MM.1S (cell line): ENCODE results near the gene CNTFR.

Experiments
- DNase-seq: peaks from one replicate; pipeline ENCODE4 v3.0.0-alpha.2; 2015
- H2AFZ ChIP-seq: fragments of 300-600 bp; sonication (generic); 2 replicates; pipeline ENCODE4 v1.6.0; 2016; ENCODE audit warnings: antibody characterized with exemption, low read length
- H3F3A ChIP-seq: fragments of 300-600 bp; sonication (generic); 2 replicates; pipeline ENCODE4 v1.6.1; 2016; ENCODE audit warnings: mild to moderate bottlenecking, antibody characterized with exemption, low read length, moderate library complexity, mixed read lengths; ENCODE audit not compliant: insufficient read depth
- H3K27ac ChIP-seq: fragments of 300-600 bp; sonication (generic); 2 replicates; pipeline ENCODE4 v1.5.1; 2016; ENCODE audit warnings: mild to moderate bottlenecking, low read length
- H3K27me3 ChIP-seq: fragments of 300-600 bp; sonication (generic); replicated peaks from 2 replicates; pipeline ENCODE4 v1.6.0; 2016; ENCODE audit warnings: low read length; ENCODE audit not compliant: insufficient read depth
- H3K36me3 ChIP-seq: fragments of 300-600 bp; sonication (generic); replicated peaks from 2 replicates; pipeline ENCODE4 v1.6.1; 2016; ENCODE audit warnings: mild to moderate bottlenecking, low read length, mixed read lengths; ENCODE audit not compliant: insufficient read depth
- H3K4me1 ChIP-seq: fragments of 300-600 bp; sonication (generic); 2 replicates; pipeline ENCODE4 v1.6.1; 2016; ENCODE audit warnings: low read length, mixed read lengths
- H3K4me2 ChIP-seq: fragments of 300-600 bp; sonication (generic); 2 replicates; pipeline ENCODE4 v1.6.0; 2016; ENCODE audit warnings: low read depth, low read length
- H3K4me3 ChIP-seq: fragments of 300-600 bp; sonication (generic); 2 replicates; pipeline ENCODE4 v1.5.1; 2016; ENCODE audit warnings: low read length, mixed read lengths
- H3K79me2 ChIP-seq: fragments of 300-600 bp; sonication (generic); 2 replicates; pipeline ENCODE4 v1.6.1; 2016; ENCODE audit warnings: mixed run types, low read length, mixed read lengths
- H3K9ac ChIP-seq: fragments of 300-600 bp; sonication (generic); 2 replicates; pipeline ENCODE4 v1.6.1; 2016; ENCODE audit warnings: low read length, mixed read lengths
- H3K9me2 ChIP-seq: fragments of 300-600 bp; sonication (generic); replicated peaks from 2 replicates; pipeline ENCODE4 v1.6.1; 2016; ENCODE audit warnings: mild to moderate bottlenecking, low read length, mixed read lengths; ENCODE audit not compliant: insufficient read depth
- H3K9me3 ChIP-seq: fragments of 300-600 bp; sonication (generic); replicated peaks from 2 replicates; pipeline ENCODE4 v1.6.1; 2016; ENCODE audit warnings: mild to moderate bottlenecking, low read length, mixed read lengths; ENCODE audit not compliant: insufficient read depth
- H4K20me1 ChIP-seq: fragments of 300-600 bp; sonication (generic); 2 replicates; pipeline ENCODE4 v1.6.1; 2016; ENCODE audit warnings: mild to moderate bottlenecking, low read length, moderate library complexity, mixed read lengths; ENCODE audit not compliant: insufficient read depth
- CTCF ChIP-seq: fragments of 300-600 bp; sonication (generic); IDR thresholded peaks from 2 replicates; pipeline ENCODE4 v1.5.1; 2016; ENCODE audit warnings: antibody characterized with exemption, low read length, mixed read lengths
- EZH2 ChIP-seq: fragments of 300-600 bp; sonication (generic); optimal IDR thresholded peaks from 2 replicates; pipeline ENCODE3; 2017; ENCODE audit warnings: low read depth, mild to moderate bottlenecking, antibody characterized with exemption, low read length, mixed read lengths
- EZH2phosphoT487 ChIP-seq: fragments of 300-600 bp; sonication (generic); IDR thresholded peaks from 2 replicates; pipeline ENCODE4 v1.6.1; 2018; ENCODE audit warnings: antibody characterized with exemption, low read length

CNTFR gene

GRCh38 chr9:34552606-34552981, 36.9 kb downstream of the CNTFR start:
- no peaks in the 10 kb centered on the region for H3K79me2 ChIP-seq
- no peak for TF ChIP-seq EZH2
- no peak for TF ChIP-seq CTCF
- TF ChIP-seq EZH2phosphoT487, result no peak
- no peak overlapping the region for H3K9ac ChIP-seq
- no peak overlapping the region for H3K27ac ChIP-seq
- DNase-seq, result no peak
- no peak overlapping the region for H3K4me2 ChIP-seq
- H3K9me3 ChIP-seq, result no peaks in the 10 kb centered on the region
- H3K4me3 ChIP-seq, result no peak overlapping the region
- H2AFZ ChIP-seq, result no peak overlapping the region
- H3F3A ChIP-seq, result no peaks in the 10 kb centered on the region
- H3K27me3 ChIP-seq, result peaks cover 79% of the 10 kb centered on the region
- no peaks in the 10 kb centered on the region for H3K36me3 ChIP-seq
- no peaks in the 10 kb centered on the region for H3K9me2 ChIP-seq
- no peaks in the 10 kb centered on the region for H3K4me1 ChIP-seq
- no peaks in the 10 kb centered on the region for H4K20me1 ChIP-seq

GRCh38 chr9:34551751-34552605, 37.5 kb downstream of the CNTFR start:
- H3K4me3 ChIP-seq, result no peak overlapping the region
- no peak overlapping the region for H3K9ac ChIP-seq
- no peaks in the 10 kb centered on the region for H3K79me2 ChIP-seq
- H2AFZ ChIP-seq, result no peak overlapping the region
- H3K4me2 ChIP-seq, result no peak overlapping the region
- TF ChIP-seq EZH2 (no peak), EZH2phosphoT487 (no peak), CTCF (no peak)
- H3K9me3 ChIP-seq, result no peaks in the 10 kb centered on the region
- no peaks in the 10 kb centered on the region for H4K20me1 ChIP-seq
- no peaks in the 10 kb centered on the region for H3F3A ChIP-seq
- H3K9me2 ChIP-seq, result no peaks in the 10 kb centered on the region
- H3K4me1 ChIP-seq, result no peaks in the 10 kb centered on the region
- H3K36me3 ChIP-seq, result no peaks in the 10 kb centered on the region
- no peak overlapping the region for H3K27ac ChIP-seq
- no peak for DNase-seq
- H3K27me3 ChIP-seq, result peaks cover 77% of the 10 kb centered on the region

GRCh38 chr9:34550681-34551270, 38.7 kb downstream of the CNTFR start:
- Histone ChIP-seq H3K9me2 (no peaks in the 10 kb centered on the region), H3K4me2 (no peak overlapping the region), H3K27me3 (peaks cover 66% of the 10 kb centered on the region), H3K4me1 (no peaks in the 10 kb centered on the region), H3K27ac (no peak overlapping the region), H3K9ac (no peak overlapping the region), H4K20me1 (no peaks in the 10 kb centered on the region), H3K36me3 (no peaks in the 10 kb centered on the region), H3K9me3 (no peaks in the 10 kb centered on the region), H3F3A (no peaks in the 10 kb centered on the region), H3K79me2 (no peaks in the 10 kb centered on the region), H2AFZ (no peak overlapping the region), H3K4me3 (no peak overlapping the region)
- no peak for TF ChIP-seq EZH2
- no peak for TF ChIP-seq CTCF
- TF ChIP-seq EZH2phosphoT487, result no peak
- no peak for DNase-seq
